ELF-1 (cell line): Measurements from ENCODE around the gene RNF7.
"Not testable (repeated sequence)": the region's sequence is repeated elsewhere in the genome, so short reads cannot be mapped to it uniquely, and the experiment has no call there.

ENCODE experiments used
- DNase-seq: peaks from one replicate; pipeline ENCODE4 v3.0.0-alpha.2; 2016; ENCODE audit warnings: low read depth, low spot score

Gene RNF7

DNA sequence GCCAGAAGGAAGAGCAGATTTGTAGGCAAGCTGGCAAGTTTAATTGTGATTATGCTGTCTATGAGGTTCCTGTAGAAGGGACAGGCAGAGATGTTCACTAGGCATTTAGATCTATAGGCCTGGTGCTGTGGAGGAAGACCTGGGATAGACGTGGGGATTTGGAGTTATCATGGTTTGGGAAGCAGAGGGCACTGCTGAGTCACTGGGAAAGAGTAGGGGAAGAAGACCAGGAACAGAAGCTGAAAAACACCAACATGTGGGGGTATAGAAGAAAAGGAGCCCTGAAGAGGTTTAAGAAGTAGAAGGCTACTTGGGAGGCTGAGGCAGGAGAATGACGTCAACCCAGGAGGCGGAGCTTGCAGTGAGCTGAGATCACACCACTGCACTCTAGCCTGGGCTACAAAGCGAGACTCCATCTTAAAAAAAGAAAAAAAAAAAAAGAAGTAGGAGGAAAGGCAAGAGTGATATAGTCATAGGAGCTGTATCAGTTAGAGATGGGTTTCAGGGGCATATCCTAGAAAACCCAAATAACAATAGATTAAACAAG, 44.4 kb downstream of the RNF7 start:
- DNase-seq: peak; percentile 66

DNA sequence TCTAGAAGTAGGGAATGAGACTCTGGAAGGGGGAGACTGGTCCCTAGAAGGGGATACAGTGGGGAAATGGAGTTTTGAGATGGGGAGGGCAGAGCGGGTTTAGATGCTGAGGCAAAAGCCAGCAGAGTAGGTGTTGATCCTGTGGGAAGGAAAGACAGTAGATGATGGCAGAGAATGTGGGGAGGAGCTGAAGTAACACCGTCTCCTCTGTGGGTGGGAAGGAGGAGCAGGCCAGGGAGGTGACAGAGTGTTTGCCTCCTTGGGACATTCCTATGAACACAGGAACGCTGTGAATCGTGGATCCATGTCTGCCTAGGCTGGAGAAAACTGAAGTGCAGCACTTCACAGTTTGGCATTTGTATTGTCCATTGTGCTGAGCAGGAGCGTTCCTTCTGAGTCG, 45.5 kb downstream of the RNF7 start:
- no peak for DNase-seq

DNA sequence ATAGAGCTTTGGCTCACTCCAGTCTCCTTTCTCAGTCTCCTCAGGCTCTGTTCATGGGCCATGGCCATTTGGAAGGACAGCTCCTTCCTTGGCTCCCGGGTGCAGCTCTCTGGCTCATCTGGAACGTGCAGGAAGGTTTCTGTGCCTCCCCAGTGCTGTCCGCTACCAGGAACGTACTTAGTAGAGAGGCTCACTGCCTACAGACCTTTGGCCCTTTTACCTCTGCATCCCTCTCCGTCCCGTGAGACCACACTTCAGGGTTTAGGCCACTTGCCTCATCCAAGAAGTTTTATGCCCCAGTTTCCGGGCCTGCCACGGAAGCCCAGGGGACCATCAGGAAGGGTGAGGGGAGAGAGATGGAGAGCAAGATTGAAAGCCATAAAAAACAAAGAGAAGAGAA, 46.0 kb downstream of the RNF7 start:
- DNase-seq: no peak

GRCh38 chr3:141784531-141784930, 46.4 kb downstream of the RNF7 start:
- DNase-seq: no peak

GRCh38 chr3:141788149-141788548, 50.1 kb downstream of the RNF7 start:
- DNase-seq: no peak

DNA sequence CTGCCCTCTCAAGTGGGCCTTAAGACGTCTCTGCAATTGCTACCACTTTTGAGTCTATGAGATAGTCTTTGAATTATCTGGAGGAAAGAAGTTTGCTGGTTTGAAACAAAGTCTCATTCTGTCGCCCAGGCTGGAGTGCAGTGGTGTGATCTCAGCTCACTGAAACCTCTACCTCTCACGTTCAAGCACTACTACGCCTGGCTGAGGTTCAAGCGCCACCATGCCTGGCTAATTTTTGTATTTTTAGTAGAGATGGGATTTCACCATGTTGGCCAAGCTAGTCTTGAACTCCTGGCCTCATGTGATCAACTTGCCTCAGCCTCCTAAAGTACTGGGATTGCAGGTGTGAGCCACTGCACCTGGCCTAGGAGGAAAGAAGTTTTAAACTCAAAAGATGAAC, 50.7 kb downstream of the RNF7 start:
- DNase-seq: not testable (repeated sequence)

DNA sequence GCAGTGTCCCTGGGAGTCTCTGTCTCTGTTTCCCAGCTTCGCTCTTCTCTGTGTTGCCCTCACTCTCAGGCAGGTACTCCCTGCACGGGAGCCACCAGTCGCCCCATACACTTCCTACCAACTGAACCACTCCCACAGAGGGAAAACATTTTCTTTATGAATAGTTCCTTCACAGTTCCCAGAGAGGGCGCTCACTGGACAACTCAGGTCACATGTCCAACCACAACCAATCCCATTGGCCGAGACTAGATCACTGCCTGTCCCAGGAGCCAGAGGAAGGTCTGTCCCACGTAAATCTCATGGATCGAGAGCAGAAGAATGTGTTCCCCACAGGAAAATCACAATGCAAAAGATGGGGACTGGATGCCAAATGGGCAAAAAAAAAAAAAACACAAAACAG, 51.2 kb downstream of the RNF7 start:
- no peak for DNase-seq

DNA sequence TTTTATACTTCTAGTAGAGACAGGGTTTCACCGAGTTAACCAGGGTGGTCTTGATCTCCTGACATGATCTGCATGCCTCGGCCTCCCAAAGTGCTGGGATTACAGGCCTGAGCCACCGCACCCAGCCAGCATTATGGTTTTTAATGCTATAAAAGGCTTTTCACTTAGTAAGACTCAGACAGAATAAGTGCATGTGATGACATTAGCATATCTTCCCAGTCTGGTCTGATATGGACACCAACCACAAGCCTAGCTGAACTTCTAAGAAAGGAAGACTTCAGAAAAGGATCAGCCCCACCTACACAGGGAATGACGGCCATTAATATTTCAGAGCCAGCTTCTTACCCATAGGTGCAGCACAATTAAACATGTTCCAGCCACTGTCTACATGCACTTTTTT, 52.1 kb downstream of the RNF7 start:
- DNase-seq: no peak

GRCh38 chr3:141792495-141792894, 54.4 kb downstream of the RNF7 start:
- DNase-seq: no peak

DNA sequence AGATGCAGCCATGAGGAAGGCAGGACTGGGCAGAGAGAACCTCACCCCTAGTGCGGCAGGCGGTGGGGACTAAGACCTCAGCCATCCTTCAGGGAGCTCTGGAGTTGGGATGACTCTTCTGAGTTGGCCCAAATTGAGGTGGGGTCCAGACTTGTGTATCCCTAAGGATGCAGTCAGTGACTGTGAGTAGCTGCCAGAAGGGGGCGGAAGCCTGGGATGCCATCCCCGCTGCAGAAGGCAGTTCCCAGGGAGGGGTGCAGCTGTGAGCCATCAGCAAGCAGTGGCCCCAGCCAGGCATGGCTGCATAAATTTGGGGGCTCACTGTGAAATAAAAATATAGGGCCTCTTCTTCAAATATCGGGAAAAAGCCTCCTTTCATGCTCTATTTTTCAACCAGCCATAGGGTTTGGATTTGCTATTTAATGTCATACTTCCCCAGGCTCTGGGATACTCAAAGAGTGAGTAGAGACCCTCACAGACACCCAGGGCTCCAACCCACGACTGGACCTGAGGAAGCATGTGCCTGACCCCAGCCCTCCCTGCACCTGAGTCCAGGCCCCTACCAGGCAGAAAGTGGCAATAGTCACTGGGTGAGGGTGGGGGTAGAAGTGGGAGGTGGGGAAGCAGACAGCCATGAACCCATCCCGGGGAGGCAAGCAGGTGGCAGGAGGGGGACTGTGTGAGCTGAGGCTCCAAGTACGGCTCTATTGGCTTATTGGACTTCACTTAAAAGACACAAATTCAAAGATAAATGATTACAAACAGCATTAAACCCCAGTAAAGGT, 55.6 kb downstream of the RNF7 start:
- peak; percentile 31 for DNase-seq

GRCh38 chr3:141795276-141795675, 57.2 kb downstream of the RNF7 start:
- peak; percentile 44 for DNase-seq

- no peak for DNase-seq
Measured at GRCh38 chr3:141795741-141796080, 57.6 kb downstream of the RNF7 start.

DNA sequence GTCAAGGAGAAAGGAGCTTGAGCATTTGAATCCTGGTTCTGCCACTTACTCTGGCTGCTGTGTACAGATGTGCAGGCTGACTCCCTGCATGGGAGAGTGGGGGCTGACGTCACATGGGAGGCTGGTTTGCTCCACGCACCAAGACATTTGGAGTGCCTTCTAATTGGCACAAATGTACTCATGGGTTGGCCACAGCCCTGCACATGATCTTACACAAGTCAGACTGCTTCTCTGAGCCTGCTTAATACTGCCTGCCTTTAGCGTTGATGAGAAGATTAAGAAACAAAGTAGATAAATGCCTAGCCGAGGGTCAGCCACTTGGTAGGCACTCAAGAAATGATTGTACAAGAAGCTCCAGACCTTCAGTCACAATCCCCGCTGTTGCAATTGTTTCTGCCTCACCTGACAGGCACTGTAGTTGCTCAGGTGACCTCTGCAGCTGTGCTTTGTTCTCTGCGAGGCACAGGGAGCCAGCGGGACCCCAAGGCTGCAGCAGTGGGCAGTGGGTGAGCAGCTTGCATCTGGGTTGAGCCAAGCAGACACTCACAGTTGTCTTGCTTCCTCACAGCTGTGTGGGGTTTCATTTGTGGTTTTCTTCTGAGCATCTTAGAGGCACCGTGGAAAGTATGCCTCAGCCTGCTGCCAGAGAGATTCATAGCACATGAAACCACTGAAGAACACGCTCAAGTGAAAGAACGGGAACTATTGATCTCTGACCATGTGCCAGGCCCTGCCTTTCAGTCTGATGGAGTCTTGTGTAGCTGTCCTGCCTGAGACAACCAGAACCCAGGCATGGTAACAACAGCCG, 58.2 kb downstream of the RNF7 start:
- DNase-seq: peak; percentile 22
